Endothelial cell of umbilical vein (primary cell): ENCODE results near the gene ADAMTS6. TPM values are rescaled to one million over a fixed set of nuclear protein-coding genes. Genes with fewer than 3 reads are reported as not detected.

Experiments used
- BruUV-seq: library from RNA; stranded (reverse); fragments of 400-500 nt; replicated peaks from 2 replicates; lab custom pipeline; 2021; lab: Mats Ljungman, UMichigan
- CTCF ChIA-PET: fragments of 300-600, 350-600 bp; sonication (Branson Sonifier 250); formaldehyde crosslinking; loops from one replicate; lab custom pipeline; 2021; ENCODE audit warnings: antibody characterized with exemption, inconsistent platforms; lab: Charles Lee
- POLR2A ChIA-PET: fragments of 300-600, 350-600 bp; sonication (Branson Sonifier 250); formaldehyde crosslinking; loops from one replicate; lab custom pipeline; 2021; ENCODE audit warnings: antibody characterized with exemption, inconsistent platforms; lab: Charles Lee
- DNase-seq: peaks from one replicate; pipeline ENCODE4 v3.0.0-alpha.2; 2011; ENCODE audit warnings: low read depth, low spot score
- FAIRE-seq: peaks from 2 replicates; lab custom pipeline; 2011; peaks lifted over from hg19 to GRCh38; lab: Jason Lieb, UNC
- H2AFZ ChIP-seq: 2 replicates; pipeline ENCODE4 v1.6.0; 2012; ENCODE audit warnings: low read depth, low read length, control low read depth, inconsistent platforms
- H3K27ac ChIP-seq: 2 replicates; pipeline ENCODE4 v1.5.1; 2011; ENCODE audit warnings: low read depth, mild to moderate bottlenecking, control low read depth, low read length, moderate library complexity; ENCODE audit not compliant: insufficient read depth
- H3K27me3 ChIP-seq, 2 experiments: 2 replicates each; pipeline versions ENCODE4 v1.6.0 to v1.6.1; 2011; ENCODE audit warnings: low read length in 2 of 2, mixed read lengths in 1 of 2; ENCODE audit not compliant: control insufficient read depth in 2 of 2, insufficient read depth in 2 of 2
- H3K36me3 ChIP-seq, 2 experiments: 2 replicates in 1 of 2; 3 replicates in 1 of 2; pipeline ENCODE4 v1.5.1; 2011; ENCODE audit warnings: low read length in 2 of 2, mild to moderate bottlenecking in 1 of 2, moderate library complexity in 1 of 2; ENCODE audit not compliant: control insufficient read depth in 2 of 2, insufficient read depth in 2 of 2; ENCODE audit errors: extremely low read depth in 1 of 2
- H3K4me1 ChIP-seq: 3 replicates; pipeline ENCODE4 v1.5.1; 2011; ENCODE audit warnings: mild to moderate bottlenecking, low read length; ENCODE audit not compliant: control insufficient read depth, insufficient read depth; ENCODE audit errors: extremely low read depth
- H3K4me2 ChIP-seq: 2 replicates; pipeline ENCODE4 v1.6.1; 2011; ENCODE audit warnings: low read length, control low read depth, mixed read lengths; ENCODE audit not compliant: insufficient read depth
- H3K4me3 ChIP-seq, 3 experiments: fragments of 200-600 bp in 1 of 3; sonication (generic), shearing (Covaris generic) in 1 of 3; replicated peaks in 1 of 3; 2 replicates each; pipeline ENCODE4 v1.5.1; 2011 to 2016; ENCODE audit warnings: control low read depth in 3 of 3, low read length in 3 of 3, mild to moderate bottlenecking in 2 of 3, inconsistent platforms in 1 of 3, low read depth in 1 of 3, moderate library complexity in 1 of 3; ENCODE audit not compliant: insufficient read depth in 1 of 3
- H3K79me2 ChIP-seq: 2 replicates; pipeline ENCODE4 v1.6.0; 2012; ENCODE audit warnings: low read length, inconsistent platforms; ENCODE audit not compliant: control insufficient read depth, insufficient read depth
- H3K9ac ChIP-seq: replicated peaks from 2 replicates; pipeline ENCODE3; 2011; ENCODE audit warnings: low read length, control low read depth; ENCODE audit not compliant: insufficient read depth; ENCODE audit errors: extremely low read depth
- H3K9me1 ChIP-seq: replicated peaks from 3 replicates; pipeline ENCODE4 v1.6.0; 2011; ENCODE audit warnings: mild to moderate bottlenecking, low read length; ENCODE audit not compliant: control insufficient read depth, insufficient read depth; ENCODE audit errors: extremely low read depth
- H3K9me3 ChIP-seq: replicated peaks from 2 replicates; pipeline ENCODE4 v1.5.1; 2012; ENCODE audit warnings: low read length, inconsistent platforms; ENCODE audit not compliant: control insufficient read depth, insufficient read depth
- H4K20me1 ChIP-seq: replicated peaks from 2 replicates; pipeline ENCODE3; 2011; ENCODE audit warnings: mild to moderate bottlenecking, low read length; ENCODE audit not compliant: control insufficient read depth, insufficient read depth; ENCODE audit errors: extremely low read depth
- CTCF ChIP-seq, 2 donors: IDR thresholded peaks; 1 replicate in 1 of 2; 2 replicates in 1 of 2; pipeline ENCODE4 v1.5.1; 2011; ENCODE audit warnings: low read length in 2 of 2, mild to moderate bottlenecking in 2 of 2, moderate library complexity in 2 of 2, control low read depth in 1 of 2, inconsistent platforms in 1 of 2, low read depth in 1 of 2; ENCODE audit not compliant: insufficient read depth in 1 of 2; ENCODE audit errors: extremely low read depth in 1 of 2
- EZH2 ChIP-seq: IDR thresholded peaks from 2 replicates; pipeline ENCODE4 v1.6.1; 2012; ENCODE audit warnings: borderline replicate concordance, low read depth, mild to moderate bottlenecking, moderate library complexity, low read length, inconsistent platforms; ENCODE audit not compliant: severe bottlenecking
- FOS ChIP-seq: IDR thresholded peaks from 2 replicates; pipeline ENCODE4 v1.6.1; 2011; ENCODE audit warnings: mild to moderate bottlenecking, low read length, moderate library complexity, borderline replicate concordance; ENCODE audit not compliant: insufficient read depth
- GATA2 ChIP-seq: IDR thresholded peaks from 2 replicates; pipeline ENCODE4 v1.7.0; 2011; ENCODE audit warnings: low read depth, mild to moderate bottlenecking, moderate library complexity, mixed read lengths, low read length; ENCODE audit not compliant: insufficient read length, insufficient read depth
- JUN ChIP-seq: IDR thresholded peaks from 2 replicates; pipeline ENCODE4 v1.6.1; 2011; ENCODE audit warnings: borderline replicate concordance, low read depth; ENCODE audit not compliant: insufficient read length, insufficient read depth
- MAX ChIP-seq: IDR thresholded peaks from 2 replicates; pipeline ENCODE4 v1.6.1; 2011; ENCODE audit not compliant: insufficient read depth, insufficient read length
- MYC ChIP-seq: IDR thresholded peaks from one replicate; pipeline ENCODE4 v1.6.1; 2011; ENCODE audit warnings: mild to moderate bottlenecking, low read depth, low read length
- POLR2A ChIP-seq: IDR thresholded peaks from 2 replicates; pipeline ENCODE4 v1.6.1; 2012; ENCODE audit warnings: low read depth, mild to moderate bottlenecking, control low read depth, low read length
- POLR2AphosphoS5 ChIP-seq: IDR thresholded peaks from 2 replicates; pipeline ENCODE4 v1.6.1; 2012; ENCODE audit warnings: low read depth, mild to moderate bottlenecking, control low read depth, low read length, moderate library complexity; ENCODE audit not compliant: insufficient read depth
- dilution Hi-C: fragments of 300-500 bp; cut with MboI; formaldehyde crosslinking; loops from one replicate; pipeline ENCODE4 v1.15.0; 2019; ENCODE audit warnings: low sequenced_read_pairs; ENCODE audit not compliant: extremely low pct_ligation_motif_present
- intact Hi-C: fragments of 100-400 bp; cut with micrococcal nuclease; formaldehyde crosslinking; loops from one replicate; pipeline ENCODE4 v1.10.0; 2022
- polyA plus RNA-seq, 4 experiments: library from polyadenylated mRNA; depleted of rRNA in 3 of 4; stranded (reverse) in 3 of 4; unstranded in 1 of 4; fragments of >200 nt; gene quantifications; 2 replicates each; pipeline versions ENCODE4 v1.2.1 to v1.2.3, GENCODE V29; 2011 to 2012; ENCODE audit warnings: missing spikeins in 1 of 4
- total RNA-seq: library from RNA; stranded (reverse); gene quantifications from 2 replicates; pipeline ENCODE4 v1.2.3, GENCODE V29; 2021

ADAMTS6 gene
- total and polyA plus RNA-seq, 2 donors (not counting 3 experiments of a cell fraction or from before 2014, with no cell fraction given), result 20.4 to 43.4 TPM

GRCh38 chr5:65156933-65157332 lies 324.8 kb downstream of the ADAMTS6 start:
- Histone ChIP-seq H3K27ac (no peak overlapping the region), H3K9me3 (no peaks in the 10 kb centered on the region), H3K4me2 (no peak overlapping the region), H4K20me1 (no peaks in the 10 kb centered on the region), H3K79me2 (no peaks in the 10 kb centered on the region), H3K4me1 (peaks cover 8% of the 10 kb centered on the region), H3K4me3 (no peak overlapping the region), H3K36me3 (peaks cover 0 to 2% of the 10 kb centered on the region in 2 experiments), H3K9me1 (peaks cover 1% of the 10 kb centered on the region), H3K27me3 (no peaks in the 10 kb centered on the region), H3K9ac (no peak overlapping the region), H2AFZ (no peak overlapping the region)
- dilution Hi-C loops (no loop called here), intact Hi-C loops (no loop called here)
- no TSS peak for BruUV-seq
- no peak for TF ChIP-seq EZH2
- no peak for TF ChIP-seq JUN
- no peak for TF ChIP-seq FOS
- TF ChIP-seq MAX, result no peak
- no peak for TF ChIP-seq GATA2
- TF ChIP-seq CTCF (IDR thresholded peaks at IDR 0.05; ENCODE audit: extremely low read depth in 1 of 2, insufficient read depth in 1 of 2, low read depth in 1 of 2, low read length in 2 of 2), result no peak
- TF ChIP-seq POLR2AphosphoS5, result no peak
- no peak for TF ChIP-seq MYC
- TF ChIP-seq POLR2A, result no peak
- CTCF ChIA-PET, result no interaction called here
- FAIRE-seq, result no peak
- POLR2A ChIA-PET, result interaction anchor here (0.6 kb wide), 1 partner anchor 28 kb away, joined by 5 read pairs; no protein-coding TSS in a partner anchor
- no peak for DNase-seq
